B cell (primary cell): ENCODE results near the gene CHKA. TPM values are rescaled to one million over a fixed set of nuclear protein-coding genes. Genes with fewer than 3 reads are reported as not detected.

Source experiments
- ATAC-seq: fragments of 200-7000 bp; cut with Tn5 transposase; one replicate; pipeline ENCODE4 v1.10.0; 2021; ENCODE audit warnings: low read depth, mild to moderate bottlenecking, moderate number of reproducible peaks, moderate library complexity
- CTCF ChIA-PET: fragments of 350-600 bp; sonication (Branson Sonifier 250); formaldehyde crosslinking; loops from one replicate; lab custom pipeline; 2021; ENCODE audit warnings: antibody characterized with exemption, inconsistent platforms; lab: Charles Lee
- POLR2A ChIA-PET: fragments of 350-600 bp; sonication (Branson Sonifier 250); formaldehyde crosslinking; loops from one replicate; lab custom pipeline; 2021; ENCODE audit warnings: antibody characterized with exemption; lab: Charles Lee
- DNase-seq: peaks from one replicate; pipeline ENCODE4 v3.0.0; 2013
- H2AFZ ChIP-seq: 2 replicates; pipeline ENCODE4 v1.6.1; 2012; ENCODE audit warnings: mild to moderate bottlenecking, low read depth, low read length; ENCODE audit not compliant: insufficient read depth, poor library complexity, severe bottlenecking
- H3K27ac ChIP-seq, 2 donors: 1 replicate in 1 of 2; 2 replicates in 1 of 2; pipeline ENCODE4 v1.5.1; 2012 to 2013; ENCODE audit warnings: low read length in 2 of 2, mild to moderate bottlenecking in 2 of 2, moderate library complexity in 1 of 2
- H3K27me3 ChIP-seq, 4 experiments: fragments of 200-600 bp in 1 of 4; sonication (generic) in 1 of 4; replicated peaks in 1 of 4; 1 replicate in 2 of 4; 2 replicates in 2 of 4; pipeline versions ENCODE4 v1.6.1 to v1.7.0; 2013 to 2016; ENCODE audit warnings: low read length in 3 of 4, mild to moderate bottlenecking in 2 of 4, mixed read lengths in 1 of 4, moderate library complexity in 1 of 4; ENCODE audit not compliant: insufficient read depth in 4 of 4, control insufficient read depth in 3 of 4; ENCODE audit errors: control extremely low read depth in 1 of 4
- H3K36me3 ChIP-seq, 2 experiments: replicated peaks in 1 of 2; 1 replicate in 1 of 2; 2 replicates in 1 of 2; pipeline versions ENCODE4 v1.6.1 to v1.7.1; 2013; ENCODE audit warnings: low read length in 1 of 2; ENCODE audit not compliant: insufficient read depth in 2 of 2, control insufficient read depth in 1 of 2; ENCODE audit errors: control extremely low read depth in 1 of 2, extremely low read depth in 1 of 2
- H3K4me1 ChIP-seq, 2 donors: fragments of 200-600 bp in 1 of 2; sonication (generic) in 1 of 2; 1 replicate in 1 of 2; 2 replicates in 1 of 2; pipeline versions ENCODE4 v1.5.1 to v1.6.1; 2013 to 2017; ENCODE audit warnings: low read length in 2 of 2; ENCODE audit not compliant: control insufficient read depth in 2 of 2, insufficient read depth in 2 of 2
- H3K4me2 ChIP-seq: replicated peaks from 2 replicates; pipeline ENCODE3; 2012; ENCODE audit warnings: mild to moderate bottlenecking, low read depth, low read length; ENCODE audit not compliant: poor library complexity, severe bottlenecking
- H3K4me3 ChIP-seq, 5 experiments: fragments of 200-600 bp in 1 of 5; sonication (generic) in 1 of 5; 1 replicate in 3 of 5; 2 replicates in 2 of 5; pipeline versions ENCODE4 v1.5.1 to v1.7.0; 2011 to 2016; ENCODE audit warnings: low read length in 4 of 5, mild to moderate bottlenecking in 4 of 5, low read depth in 2 of 5, control low read depth in 1 of 5, moderate library complexity in 1 of 5; ENCODE audit not compliant: insufficient read depth in 1 of 5; ENCODE audit errors: control extremely low read depth in 1 of 5, extremely low read depth in 1 of 5
- H3K79me2 ChIP-seq: fragments of 200-600 bp; sonication (generic); one replicate; pipeline ENCODE4 v1.6.0; 2016; ENCODE audit warnings: low read length; ENCODE audit not compliant: control insufficient read depth, insufficient read depth
- H3K9ac ChIP-seq: fragments of 200-600 bp; sonication (generic); 2 replicates; pipeline ENCODE4 v1.6.1; 2017; ENCODE audit warnings: mild to moderate bottlenecking, low read length, moderate library complexity
- H3K9me3 ChIP-seq, 3 donors: one replicate each; pipeline versions ENCODE4 v1.6.1 to v1.7.1; 2013; ENCODE audit warnings: low read length in 2 of 3; ENCODE audit not compliant: control insufficient read depth in 2 of 3, insufficient read depth in 1 of 3; ENCODE audit errors: control extremely low read depth in 1 of 3
- H4K20me1 ChIP-seq: 2 replicates; pipeline ENCODE4 v1.6.0; 2012; ENCODE audit warnings: mild to moderate bottlenecking, low read length; ENCODE audit not compliant: insufficient read depth, control insufficient read depth, poor library complexity, severe bottlenecking
- H3K27ac Mint-ChIP-seq: one replicate; pipeline ENCODE4 v1.8.0; 2021; ENCODE audit warnings: mixed read lengths
- H3K27me3 Mint-ChIP-seq: one replicate; pipeline ENCODE4 v1.8.0; 2021; ENCODE audit warnings: mixed read lengths
- H3K4me1 Mint-ChIP-seq: one replicate; pipeline ENCODE4 v1.8.0; 2021; ENCODE audit warnings: mixed read lengths
- H3K4me3 Mint-ChIP-seq: one replicate; pipeline ENCODE4 v1.8.0; 2021; ENCODE audit warnings: mixed read lengths
- H3K9me3 Mint-ChIP-seq: one replicate; pipeline ENCODE4 v1.8.0; 2022; ENCODE audit warnings: mixed read lengths; ENCODE audit not compliant: insufficient read depth
- CTCF ChIP-seq: fragments of 200-600 bp; IDR thresholded peaks from one replicate; pipeline ENCODE4 v1.8.0; 2022; ENCODE audit warnings: antibody characterized with exemption, mild to moderate bottlenecking
- EZH2 ChIP-seq: IDR thresholded peaks from 2 replicates; pipeline ENCODE4 v1.6.1; 2012; ENCODE audit warnings: borderline replicate concordance, low read depth, mild to moderate bottlenecking, moderate library complexity, low read length; ENCODE audit not compliant: insufficient read depth, poor library complexity, severe bottlenecking
- WGBS: methylation state at CpG from one replicate; pipeline ENCODE4 v1.1.5; 2013; ENCODE audit warnings: missing lambda C conversion rate; ENCODE audit not compliant: insufficient coverage; 5-methylcytosine and 5-hydroxymethylcytosine counted together
- intact Hi-C: fragments of 100-400 bp; cut with micrococcal nuclease; formaldehyde crosslinking; loops from one replicate; pipeline ENCODE4 v1.10.0; 2022
- polyA plus RNA-seq: library from polyadenylated mRNA; depleted of rRNA; stranded (reverse); fragments of >200 nt; gene quantifications from 2 replicates; pipeline ENCODE4 v1.2.3, GENCODE V29; 2012
- total RNA-seq, 2 donors: library from RNA; stranded (reverse); fragments of 120-200 nt in 1 of 2; gene quantifications; 1 replicate in 1 of 2; 2 replicates in 1 of 2; pipeline versions ENCODE4 v1.2.3 to v1.2.4, GENCODE V29; 2013 to 2022

Gene CHKA
- total and polyA plus RNA-seq, 2 donors (not counting 1 experiment from before 2014, with no cell fraction given): 10.6 to 20.6 TPM

- Mint-ChIP-seq H3K4me1 (peaks cover 28% of the 10 kb centered on the region), H3K27ac (no peak overlapping the region), H3K27me3 (no peaks in the 10 kb centered on the region), H3K9me3 (no peaks in the 10 kb centered on the region), H3K4me3 (no peak overlapping the region)
- Histone ChIP-seq H3K4me2 (no peak overlapping the region), H4K20me1 (no peaks in the 10 kb centered on the region), H3K9ac (no peak overlapping the region), H3K4me1 (peaks cover 18 to 26% of the 10 kb centered on the region in 2 donors), H3K27me3 (no peaks in the 10 kb centered on the region), H3K36me3 (no peaks in the 10 kb centered on the region), H3K9me3 (no peaks in the 10 kb centered on the region), H3K79me2 (peaks cover 48% of the 10 kb centered on the region), H2AFZ (no peak overlapping the region), H3K4me3 (no peak overlapping the region), H3K27ac (no peak overlapping the region)
- ChIA-PET POLR2A (no interaction called here), CTCF (interaction anchor here (0.6 to 0.9 kb wide), 2 partner anchors 10 to 708 kb away, joined by 3 read pairs; no protein-coding TSS in a partner anchor)
- TF ChIP-seq CTCF (no peak), EZH2 (no peak)
- intact Hi-C loops: no loop called here
- DNase-seq (no peak), ATAC-seq (no peak)
- 100% methylated on average over 1 of the region's 3 CpGs for WGBS
Observed at GRCh38 chr11:68116974-68117373, 4.2 kb downstream of the CHKA start.

- H3K27ac ChIP-seq: no peak overlapping the region
- ATAC-seq: no peak
- Mint-ChIP-seq H3K27me3 (no peaks in the 10 kb centered on the region), H3K4me1 (peaks cover 25% of the 10 kb centered on the region), H3K27ac (no peak overlapping the region), H3K9me3 (no peaks in the 10 kb centered on the region), H3K4me3 (no peak overlapping the region)
- CTCF ChIA-PET: interaction anchor here (0.6 to 0.9 kb wide), 2 partner anchors 11 to 707 kb away, joined by 3 read pairs; no protein-coding TSS in a partner anchor
- H3K9ac ChIP-seq: no peak overlapping the region
- no peak for DNase-seq
- H3K4me2 ChIP-seq: no peak overlapping the region
- H4K20me1 ChIP-seq: no peaks in the 10 kb centered on the region
- WGBS: 98% methylated on average over 6 of the region's 7 CpGs
- peaks cover 53% of the 10 kb centered on the region for H3K79me2 ChIP-seq
- no peaks in the 10 kb centered on the region for H3K27me3 ChIP-seq
- intact Hi-C loops: no loop called here
- peaks cover 16 to 22% of the 10 kb centered on the region in 2 donors for H3K4me1 ChIP-seq
- no peaks in the 10 kb centered on the region for H3K36me3 ChIP-seq
- TF ChIP-seq CTCF (no peak), EZH2 (no peak)
- POLR2A ChIA-PET: no interaction called here
- no peaks in the 10 kb centered on the region for H3K9me3 ChIP-seq
- no peak overlapping the region for H3K4me3 ChIP-seq
- no peak overlapping the region for H2AFZ ChIP-seq
Observed at GRCh38 chr11:68116126-68116525, 5.1 kb downstream of the CHKA start.
